ENCODE data around the gene TSPAN18. TPM values are rescaled to one million over a fixed set of nuclear protein-coding genes. Genes with fewer than 3 reads are reported as not detected.

Gene TSPAN18
- total RNA-seq, 4 donors from 2014 or later, result 2.6 to 28.9 (median 4.9) TPM

GRCh38 chr11:44815917-44816456, 89.2 kb downstream of the TSPAN18 start:
- Histone ChIP-seq H3K27me3 (no peaks in the 10 kb centered on the region), H3K36me3 (no peaks in the 10 kb centered on the region), H3K4me1 (peaks cover 0 to 15% (median 6%) of the 10 kb centered on the region in 4 donors), H3K27ac (no peak overlapping the region), H3K4me3 (no peak overlapping the region), H3K9me3 (no peaks in the 10 kb centered on the region)
- no peak for DNase-seq
- 73 to 92% methylated on average over 3 to 8 of the region's 8 CpGs for WGBS, 2 donors (ENCODE audit: low coverage in 1 of 2)
- in situ Hi-C loops (cut with MboI; ENCODE audit: low pct_ligation_motif_present in 1 of 4, low pct_unique_long_range_greater_than_20kb in 1 of 4, low sequenced_read_pairs in 3 of 4) (no loop called here), intact Hi-C loops (cut with DNase I; ENCODE audit: low total_unique reads) (no loop called here)
- TF ChIP-seq EP300 (IDR thresholded peaks at IDR 0.05; ENCODE audit: low read depth), result no peak
- TF ChIP-seq POLR2A (IDR thresholded peaks at IDR 0.05), result no peak
- no peak for TF ChIP-seq POLR2AphosphoS5 (IDR thresholded peaks at IDR 0.05)
- no peak for TF ChIP-seq CTCF (IDR thresholded peaks at IDR 0.05)

DNA sequence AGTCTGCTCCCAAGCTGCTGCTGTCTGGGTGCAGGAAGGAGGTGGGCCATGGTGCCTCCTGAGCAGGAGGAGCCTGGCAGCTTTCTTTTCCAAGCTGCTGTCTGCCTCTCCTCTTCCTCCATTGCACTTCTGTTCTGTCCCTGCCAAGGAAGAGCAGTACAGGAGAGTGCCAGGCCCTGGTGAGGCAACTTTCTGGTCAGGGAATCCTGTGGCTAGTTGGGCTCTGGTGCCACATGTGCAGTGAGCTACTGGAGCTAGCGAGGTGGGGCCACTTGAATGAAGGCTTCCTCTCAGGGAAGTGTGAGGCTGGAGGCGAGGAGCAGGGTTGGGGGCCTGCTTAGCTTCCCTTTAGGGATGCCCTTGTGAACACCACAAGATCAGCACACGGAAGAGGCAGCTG, 90.0 kb downstream of the TSPAN18 start:
- 87% methylated on average over 3 of the region's 3 CpGs; no CpG with 5 or more reads in 1 of the 2 donors for WGBS, 2 donors (ENCODE audit: low coverage in 1 of 2)
- intact Hi-C loops (cut with DNase I; ENCODE audit: low total_unique reads) (no loop called here), in situ Hi-C loops (cut with MboI; ENCODE audit: low pct_ligation_motif_present in 1 of 4, low pct_unique_long_range_greater_than_20kb in 1 of 4, low sequenced_read_pairs in 3 of 4) (no loop called here)
- Histone ChIP-seq H3K27ac (no peak overlapping the region), H3K4me1 (peaks cover 0 to 15% (median 6%) of the 10 kb centered on the region in 4 donors), H3K4me3 (no peak overlapping the region), H3K9me3 (no peaks in the 10 kb centered on the region), H3K27me3 (no peaks in the 10 kb centered on the region), H3K36me3 (no peaks in the 10 kb centered on the region)
- DNase-seq, result no peak
- TF ChIP-seq EP300 (IDR thresholded peaks at IDR 0.05; ENCODE audit: low read depth) (no peak), POLR2AphosphoS5 (IDR thresholded peaks at IDR 0.05) (no peak), CTCF (IDR thresholded peaks at IDR 0.05) (no peak), POLR2A (IDR thresholded peaks at IDR 0.05) (no peak)

GRCh38 chr11:44817207-44817949, 90.6 kb downstream of the TSPAN18 start:
- WGBS, 2 donors (ENCODE audit: low coverage in 1 of 2), result 71% methylated on average over 4 of the region's 4 CpGs; no CpG with 5 or more reads in 1 of the 2 donors
- H3K4me1 ChIP-seq, result peaks cover 0 to 15% (median 6%) of the 10 kb centered on the region in 4 donors

More at GRCh38 chr11:44817207-44817949, 90.6 kb downstream of the TSPAN18 start:
- no peaks in the 10 kb centered on the region for H3K9me3 ChIP-seq
- no peak for DNase-seq
- H3K4me3 ChIP-seq, result no peak overlapping the region
- no peaks in the 10 kb centered on the region for H3K27me3 ChIP-seq
- TF ChIP-seq EP300 (IDR thresholded peaks at IDR 0.05; ENCODE audit: low read depth) (no peak), POLR2AphosphoS5 (IDR thresholded peaks at IDR 0.05) (no peak), POLR2A (IDR thresholded peaks at IDR 0.05) (no peak), CTCF (IDR thresholded peaks at IDR 0.05) (no peak)
- H3K27ac ChIP-seq, result peak overlapping the region in 1 of 4 donors; percentile 22
- intact Hi-C loops (cut with DNase I; ENCODE audit: low total_unique reads), result no loop called here
- in situ Hi-C loops (cut with MboI; ENCODE audit: low pct_ligation_motif_present in 1 of 4, low pct_unique_long_range_greater_than_20kb in 1 of 4, low sequenced_read_pairs in 3 of 4), result no loop called here
- H3K36me3 ChIP-seq, result no peaks in the 10 kb centered on the region

Measured in transverse colon (tissue), 4 donors.